GM11168 (cell line): ENCODE measurements around the gene CMTM2.
"Not testable (repeated sequence)": the region's sequence is repeated elsewhere in the genome, so short reads cannot be mapped to it uniquely, and the experiment has no call there.

Experiments used
- in situ Hi-C: fragments of 300-500 bp; cut with MboI; formaldehyde crosslinking; loops from one replicate; pipeline ENCODE4 v1.12.0; 2022; ENCODE audit warnings: low sequenced_read_pairs; ENCODE audit not compliant: unreplicated experiment

CMTM2 gene

DNA sequence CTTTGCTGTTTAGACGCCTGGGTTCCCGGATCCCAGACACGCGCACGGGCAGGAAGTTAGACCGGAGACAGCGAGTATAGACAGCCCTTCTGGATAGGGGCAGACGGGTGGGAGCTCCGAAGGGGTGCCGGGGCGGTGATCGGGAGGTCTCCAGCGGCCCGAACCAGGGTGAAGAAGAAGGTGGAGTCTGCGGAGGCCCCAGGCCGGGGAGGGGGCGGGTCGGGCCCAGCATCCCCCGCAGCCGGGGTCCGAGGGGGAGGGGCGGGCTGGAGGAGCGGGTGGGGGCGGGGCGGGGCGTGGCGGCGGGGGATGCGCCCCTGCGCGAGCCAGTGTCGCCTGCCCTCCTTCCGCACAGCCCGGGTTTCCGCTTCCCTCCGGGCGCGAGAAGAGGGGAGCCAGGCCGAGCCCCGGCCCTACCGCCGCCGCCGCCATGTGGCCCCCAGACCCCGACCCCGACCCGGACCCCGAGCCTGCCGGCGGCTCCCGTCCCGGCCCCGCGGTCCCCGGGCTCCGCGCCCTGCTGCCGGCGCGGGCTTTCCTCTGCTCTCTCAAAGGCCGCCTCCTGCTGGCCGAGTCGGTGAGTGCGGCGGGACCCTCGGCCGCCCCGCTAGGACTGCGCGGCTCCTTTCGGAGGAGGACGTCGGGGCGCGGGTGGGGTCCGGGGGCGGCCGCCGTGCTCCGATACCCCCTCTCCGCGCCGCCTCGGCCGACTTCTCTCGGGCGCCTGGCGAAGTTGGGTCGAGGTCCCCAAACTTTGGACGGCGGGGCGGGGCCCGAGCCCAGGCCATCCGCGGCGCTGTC is 25.3 kb downstream of the CMTM2 start, which contains the start of gene CMTM3:
CMTM3 (plus strand) TSS at position 329 of the 801 bp plus-strand sequence; CDS start at position 431, 102 bp downstream.
- in situ Hi-C loops: loop anchor here (5.0 kb wide), 1 partner anchor 202 kb away; no protein-coding TSS in a partner anchor

DNA sequence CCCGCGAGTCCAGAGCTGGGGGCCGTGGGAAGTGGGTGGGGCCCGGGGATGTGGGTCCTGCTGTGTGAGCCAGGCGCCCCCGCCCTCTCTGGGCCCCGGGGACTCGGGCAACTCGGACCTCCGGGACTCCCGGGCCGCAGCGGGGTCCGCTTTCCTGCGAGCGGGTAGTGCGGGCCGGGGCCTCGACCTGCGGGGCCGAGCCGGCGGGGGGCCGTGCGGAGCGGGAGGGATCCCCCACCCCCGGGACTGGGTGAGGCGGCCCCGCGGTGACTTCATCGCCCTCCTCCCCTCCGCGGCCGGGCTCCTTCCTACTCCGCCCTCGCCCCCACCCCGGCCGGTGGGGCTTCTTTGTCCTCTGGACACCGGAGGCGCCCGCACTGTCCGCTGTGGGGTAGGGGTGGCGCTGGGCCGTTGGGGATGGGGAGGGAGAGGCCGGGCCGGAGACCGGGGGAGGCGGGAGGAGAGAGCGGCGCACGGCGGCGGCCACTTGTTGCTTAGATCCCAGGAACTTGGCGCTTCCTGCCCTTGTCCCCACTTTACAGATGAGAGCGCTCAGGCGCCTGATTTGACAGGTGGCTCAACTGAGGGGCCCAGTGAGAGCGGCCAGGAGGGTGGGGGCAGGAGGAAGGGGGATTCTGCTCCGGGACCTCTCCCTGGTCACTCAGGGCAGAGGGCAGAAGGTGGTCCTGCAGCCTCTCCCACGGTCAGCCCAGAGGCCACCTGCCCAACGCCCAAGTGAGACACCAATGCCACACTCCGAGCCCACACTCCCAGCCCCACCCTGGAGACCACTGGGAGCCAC is 26.1 kb downstream of the CMTM2 start:
- in situ Hi-C loops: loop anchor here (5.0 kb wide), 1 partner anchor 203 kb away; no protein-coding TSS in a partner anchor

- in situ Hi-C loops: loop anchor here (5.0 kb wide), 1 partner anchor 204 kb away; no protein-coding TSS in a partner anchor
Measured at GRCh38 chr16:66605979-66606751, 26.9 kb downstream of the CMTM2 start.

- in situ Hi-C loops: loop anchor here (5.0 kb wide), 1 partner anchor 206 kb away; no protein-coding TSS in a partner anchor
Measured at GRCh38 chr16:66608241-66609138, 29.2 kb downstream of the CMTM2 start.

GRCh38 chr16:66609139-66609510 is 29.9 kb downstream of the CMTM2 start:
- in situ Hi-C loops: loop anchor here (5.0 kb wide), 1 partner anchor 207 kb away; no protein-coding TSS in a partner anchor

DNA sequence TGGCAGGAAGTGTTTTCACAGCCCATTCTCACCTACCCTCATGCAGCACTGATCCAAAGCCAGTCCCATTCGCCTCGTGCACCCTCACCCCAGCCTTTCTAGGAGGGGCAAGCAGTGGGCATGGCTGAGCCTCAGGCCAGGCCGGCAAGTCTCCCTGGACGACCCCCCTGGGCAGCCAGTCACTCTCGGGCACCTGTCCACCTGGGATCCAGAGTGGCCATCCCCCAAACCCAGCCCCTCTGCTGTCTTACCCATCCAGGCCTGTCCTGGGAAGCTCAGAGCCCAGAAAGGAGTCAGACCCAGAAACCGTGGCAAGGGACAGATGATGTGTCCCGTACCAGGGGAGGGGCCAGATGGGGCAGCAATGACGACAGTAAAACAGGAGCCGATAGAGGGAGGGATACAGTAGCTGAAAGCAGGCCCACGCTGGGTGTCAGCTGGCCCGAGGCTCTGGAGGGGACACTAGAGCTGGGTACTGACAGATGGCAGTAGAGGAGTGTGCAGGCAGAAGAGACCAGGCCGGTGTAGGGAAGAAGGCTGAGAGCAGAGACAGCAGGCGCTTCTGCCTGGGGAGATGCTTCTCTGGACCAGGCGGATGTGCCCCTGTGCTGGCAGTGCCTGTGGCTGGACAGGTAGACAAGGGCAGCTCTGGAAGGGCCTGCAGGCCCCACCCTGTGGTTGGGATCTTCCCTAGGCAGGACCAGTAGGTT is 31.0 kb downstream of the CMTM2 start:
- in situ Hi-C loops: no loop called here

DNA sequence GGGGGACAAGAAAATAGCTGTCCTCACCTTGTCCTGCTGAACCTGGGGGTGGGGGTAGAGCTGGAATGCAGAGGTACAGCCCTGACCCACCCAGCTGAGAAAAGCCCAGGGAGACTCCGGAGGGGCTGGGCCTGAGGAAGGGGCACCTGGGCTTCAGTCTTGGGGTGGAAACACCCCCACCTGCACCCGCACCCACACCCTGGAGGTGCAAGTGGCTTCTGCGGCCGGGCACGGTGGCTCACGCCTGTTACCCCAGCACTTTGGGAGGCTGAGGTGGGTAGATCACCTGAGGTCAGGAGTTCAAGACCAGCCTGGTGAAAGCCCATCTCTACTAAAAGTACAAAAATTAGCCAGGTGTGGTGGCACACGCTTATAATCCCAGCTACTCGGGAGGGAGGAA is 32.6 kb downstream of the CMTM2 start:
- in situ Hi-C loops: not testable (repeated sequence)

- in situ Hi-C loops: no loop called here
Measured at GRCh38 chr16:66612422-66612821, 33.2 kb downstream of the CMTM2 start.

GRCh38 chr16:66614161-66614802 is 35.0 kb downstream of the CMTM2 start:
- in situ Hi-C loops: no loop called here

- in situ Hi-C loops: no loop called here
Measured at GRCh38 chr16:66616169-66616568, 36.9 kb downstream of the CMTM2 start.

DNA sequence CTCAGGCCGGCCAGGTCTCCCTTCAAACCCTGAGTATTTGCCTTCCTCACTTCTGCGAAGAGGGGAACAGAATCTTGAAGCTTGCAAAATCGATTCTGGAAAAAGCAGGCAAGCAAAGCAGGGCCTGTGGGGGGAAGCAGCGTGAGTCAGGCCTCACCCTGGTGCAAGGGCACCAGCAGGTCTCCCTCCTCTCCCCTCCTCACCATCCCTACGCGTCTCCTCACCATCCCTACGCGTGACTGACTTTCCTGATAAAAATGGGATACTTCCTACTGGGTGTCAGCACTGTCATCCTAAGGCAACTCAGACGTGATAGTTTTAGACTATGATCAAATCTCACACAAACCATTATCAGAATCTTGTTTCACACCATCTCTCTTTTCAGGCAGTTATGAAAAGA is 37.3 kb downstream of the CMTM2 start:
- in situ Hi-C loops: no loop called here

GRCh38 chr16:66617010-66617434 is 37.8 kb downstream of the CMTM2 start:
- in situ Hi-C loops: no loop called here

- in situ Hi-C loops: no loop called here
Measured at GRCh38 chr16:66617728-66618127, 38.5 kb downstream of the CMTM2 start.

DNA sequence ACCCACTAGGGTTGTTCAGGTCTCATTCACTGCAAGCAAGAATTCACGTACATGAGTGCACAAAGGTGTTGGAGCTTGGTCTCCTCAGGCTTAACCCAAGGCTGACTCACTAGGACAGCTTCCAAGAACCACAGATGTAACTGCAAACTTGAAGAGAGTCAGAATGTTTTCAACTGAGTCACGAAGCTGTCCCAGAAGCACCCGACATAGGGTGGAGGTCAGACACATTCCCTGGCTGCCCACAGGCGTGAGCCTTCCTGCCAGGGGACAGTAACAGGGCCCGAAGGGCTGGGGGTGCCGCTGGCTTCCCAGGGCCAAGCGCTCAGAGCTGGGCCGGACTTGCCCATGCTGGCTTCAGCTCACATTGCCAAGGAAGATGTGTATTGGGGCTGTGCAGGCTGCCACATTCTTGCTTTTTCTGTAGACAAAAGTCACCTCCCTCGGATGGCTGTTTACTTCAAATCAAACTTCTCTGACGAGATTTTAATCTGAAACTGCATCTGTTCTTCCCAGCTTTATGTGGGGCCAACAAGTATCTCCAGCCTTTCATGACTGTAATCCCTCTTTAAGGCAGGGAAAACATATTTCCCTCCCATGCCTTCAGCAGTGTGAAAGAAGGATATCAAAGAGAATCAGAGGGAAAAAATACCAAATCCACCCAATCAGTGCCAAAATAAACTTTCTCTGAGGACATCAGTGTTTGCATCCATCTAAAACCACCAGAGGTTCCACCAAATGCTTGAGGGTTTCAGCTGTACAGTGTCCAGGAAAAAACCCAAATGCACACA is 39.5 kb downstream of the CMTM2 start:
- in situ Hi-C loops: no loop called here

DNA sequence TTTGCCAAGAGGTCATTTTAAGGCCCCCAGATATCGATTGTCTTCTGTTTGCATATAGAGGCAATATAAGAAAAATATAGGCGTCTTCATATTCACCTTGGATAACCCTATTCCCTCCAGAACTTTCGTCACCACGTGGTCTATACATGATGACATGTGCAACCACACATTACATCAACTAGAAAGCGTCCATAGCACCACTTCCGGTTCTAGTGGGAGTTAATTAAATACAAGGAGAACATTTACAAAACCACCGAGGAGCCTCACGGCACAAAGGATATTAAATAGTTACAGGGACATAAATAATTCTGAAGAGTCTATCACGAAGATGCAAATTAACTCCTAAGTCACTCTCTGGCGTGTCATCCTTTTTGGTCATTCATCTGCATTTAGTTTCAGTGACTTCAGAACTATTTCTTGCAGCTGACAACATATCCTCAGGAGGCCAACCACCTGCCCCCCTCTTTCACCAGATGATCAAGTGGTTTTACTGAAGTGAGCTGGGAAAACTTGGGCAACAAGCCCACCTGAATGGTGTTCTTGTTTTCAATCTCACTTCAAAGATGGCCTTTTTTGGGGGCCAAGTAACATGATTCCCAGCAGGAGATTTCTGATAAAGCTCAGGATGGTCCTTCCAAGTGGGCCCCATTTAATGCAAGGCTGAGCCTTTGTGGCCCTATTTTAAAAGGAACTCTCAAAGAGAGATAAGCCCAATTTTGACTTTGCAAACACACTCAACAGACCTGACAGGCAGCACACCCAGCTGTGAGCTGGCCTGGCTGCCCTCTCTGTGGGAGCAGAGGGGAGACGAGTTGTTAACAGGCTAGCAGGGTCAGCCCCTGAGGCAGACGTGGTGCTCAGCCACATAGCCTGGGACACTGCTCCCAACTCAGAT is 40.5 kb downstream of the CMTM2 start:
- in situ Hi-C loops: no loop called here

DNA sequence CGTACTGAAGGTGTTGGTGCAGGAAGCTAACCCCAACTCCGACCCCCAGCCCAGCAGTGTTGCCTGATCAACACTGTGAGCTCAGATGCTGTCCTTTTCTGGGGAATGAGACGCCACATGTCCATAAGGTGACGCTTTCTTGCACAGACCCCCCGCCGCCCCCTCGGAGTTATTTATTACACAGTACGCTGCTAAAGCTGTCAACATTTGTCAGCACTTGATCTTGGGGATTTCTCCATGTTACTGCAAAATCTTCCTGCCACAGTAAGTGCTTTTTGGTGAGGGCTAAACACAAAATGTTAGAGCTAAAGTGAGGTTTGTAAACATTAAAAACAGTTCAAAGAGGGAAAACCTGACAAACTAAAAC is 41.1 kb downstream of the CMTM2 start:
- in situ Hi-C loops: no loop called here

GRCh38 chr16:66621973-66622372 is 42.7 kb downstream of the CMTM2 start:
- in situ Hi-C loops: no loop called here
